HG03066 (cell line): ENCODE results near the gene ASIC4.

Source experiments
- ATAC-seq: cut with Tn5 transposase; IDR thresholded peaks from one replicate; pipeline ENCODE4 v1.9.1; 2021; ENCODE audit warnings: low read depth; ENCODE audit not compliant: unreplicated experiment

ASIC4 gene

DNA sequence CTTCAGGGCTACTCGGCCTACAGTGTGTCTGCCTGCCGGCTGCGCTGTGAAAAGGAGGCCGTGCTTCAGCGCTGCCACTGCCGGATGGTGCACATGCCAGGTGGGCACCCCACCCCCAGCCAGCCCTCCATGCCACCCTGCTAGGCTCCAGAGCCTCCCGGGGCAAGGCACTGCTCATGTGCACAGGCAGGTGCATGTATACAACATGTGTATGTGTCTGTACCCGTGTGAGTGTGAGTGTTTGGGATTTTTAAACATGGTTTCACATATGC is 18.0 kb downstream of the ASIC4 start:
- ATAC-seq = no peak

DNA sequence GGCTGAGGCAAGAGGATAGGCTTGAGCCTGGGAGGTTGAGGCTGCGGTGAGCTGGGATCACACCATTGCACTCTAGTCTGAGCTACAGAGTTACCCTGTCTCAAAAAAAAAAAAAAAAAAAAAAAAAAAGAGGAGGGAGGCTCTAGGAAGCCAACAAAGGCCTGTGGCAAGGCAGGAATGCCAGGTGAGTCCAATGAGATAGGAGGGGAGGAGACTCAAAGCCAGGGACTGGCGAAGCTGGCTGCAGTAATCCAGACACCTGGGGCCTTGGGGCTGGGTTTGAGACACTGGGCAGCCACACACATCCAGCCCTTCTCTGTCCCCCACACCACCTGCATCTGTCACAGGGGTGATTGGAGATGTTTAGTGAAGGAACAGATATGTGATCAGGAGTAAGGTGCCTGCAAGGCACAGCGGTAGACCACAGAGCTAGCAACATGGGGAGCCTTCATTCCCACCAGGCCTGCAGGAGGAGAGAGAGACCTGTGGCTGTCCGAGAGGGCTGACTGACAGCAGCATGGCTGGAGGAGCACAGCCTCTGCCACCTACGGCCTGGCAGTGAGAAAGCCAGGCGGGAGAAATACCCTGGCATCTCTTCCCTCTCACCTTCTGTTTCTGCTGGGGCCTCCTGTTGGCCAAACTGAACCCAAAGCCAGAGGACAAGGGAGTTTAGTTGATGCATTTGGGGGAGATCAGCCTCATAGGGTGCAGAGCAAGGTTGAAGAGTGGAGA is 19.8 kb downstream of the ASIC4 start:
- ATAC-seq = no peak

DNA sequence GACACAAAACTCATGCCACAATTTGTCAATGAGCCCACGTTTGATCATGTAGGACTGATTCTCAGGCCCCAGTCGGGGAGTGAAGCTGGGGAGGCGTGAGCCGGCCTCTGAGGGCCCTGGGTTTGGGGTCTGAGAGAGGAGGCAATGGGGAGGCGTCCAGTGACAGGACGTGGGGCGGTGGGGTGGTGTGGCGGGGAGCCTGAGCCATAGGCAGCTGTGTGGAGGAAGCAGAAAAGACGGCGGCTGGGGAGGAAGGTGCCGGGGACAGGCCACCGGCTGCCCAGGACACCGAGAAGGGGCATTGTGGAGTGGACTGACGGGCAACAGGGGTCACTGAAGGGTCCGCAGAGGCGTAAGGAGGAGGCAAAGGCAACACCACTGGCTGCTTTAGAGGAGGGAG is 22.1 kb downstream of the ASIC4 start:
- no peak for ATAC-seq

DNA sequence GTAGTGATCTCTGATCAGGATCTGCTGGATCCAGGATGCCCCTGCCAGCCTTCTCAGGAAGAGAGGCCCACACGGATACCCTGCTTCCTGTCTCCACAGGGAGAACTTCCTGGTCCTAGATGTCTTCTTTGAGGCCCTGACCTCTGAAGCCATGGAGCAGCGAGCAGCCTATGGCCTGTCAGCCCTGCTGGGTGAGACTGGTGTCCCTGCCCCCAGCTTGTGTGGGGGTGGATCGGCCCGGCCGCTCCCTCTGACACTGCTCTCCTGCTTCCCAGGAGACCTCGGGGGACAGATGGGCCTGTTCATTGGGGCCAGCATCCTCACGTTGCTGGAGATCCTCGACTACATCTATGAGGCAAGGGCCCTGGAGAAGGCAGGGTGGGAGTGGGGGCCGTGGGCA is 22.7 kb downstream of the ASIC4 start:
- no peak for ATAC-seq

DNA sequence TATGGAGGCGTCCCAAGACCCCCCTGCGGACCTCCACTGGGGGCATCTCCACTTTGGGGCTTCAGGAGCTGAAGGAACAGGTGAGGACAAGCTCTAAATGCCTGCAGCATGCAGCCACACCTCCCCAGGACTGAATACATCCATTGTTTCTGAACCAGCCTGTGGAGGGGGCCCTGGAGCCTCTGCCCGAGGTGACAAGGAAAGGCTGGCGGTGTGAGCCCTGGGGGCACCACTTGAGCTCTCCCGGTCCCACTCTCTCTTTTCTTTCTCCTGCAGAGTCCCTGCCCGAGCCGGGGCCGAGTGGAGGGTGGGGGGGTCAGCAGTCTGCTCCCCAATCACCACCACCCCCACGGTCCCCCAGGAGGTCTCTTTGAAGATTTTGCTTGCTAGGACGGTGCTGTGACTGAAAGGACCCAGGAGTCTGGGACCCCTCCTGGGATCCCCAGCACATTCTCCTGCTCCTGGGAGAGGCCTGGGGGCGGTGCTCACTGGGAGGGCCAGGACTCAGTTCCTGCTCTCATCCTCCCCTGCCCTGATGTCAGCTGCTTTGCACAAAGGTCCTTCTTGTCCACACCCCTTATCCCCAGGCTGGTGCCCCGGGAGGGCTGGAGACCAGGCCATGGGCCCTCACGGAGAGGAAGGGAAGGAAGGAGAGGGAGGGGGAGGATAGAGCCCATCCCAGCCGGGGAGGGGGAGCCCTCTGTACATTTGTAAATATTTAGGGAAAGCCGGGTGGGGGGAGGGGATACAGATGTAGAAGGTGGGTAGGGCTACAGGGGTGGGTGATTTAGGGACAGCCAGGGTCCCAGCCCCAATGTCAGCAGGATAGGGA is 23.6 kb downstream of the ASIC4 start:
- ATAC-seq = no peak

DNA sequence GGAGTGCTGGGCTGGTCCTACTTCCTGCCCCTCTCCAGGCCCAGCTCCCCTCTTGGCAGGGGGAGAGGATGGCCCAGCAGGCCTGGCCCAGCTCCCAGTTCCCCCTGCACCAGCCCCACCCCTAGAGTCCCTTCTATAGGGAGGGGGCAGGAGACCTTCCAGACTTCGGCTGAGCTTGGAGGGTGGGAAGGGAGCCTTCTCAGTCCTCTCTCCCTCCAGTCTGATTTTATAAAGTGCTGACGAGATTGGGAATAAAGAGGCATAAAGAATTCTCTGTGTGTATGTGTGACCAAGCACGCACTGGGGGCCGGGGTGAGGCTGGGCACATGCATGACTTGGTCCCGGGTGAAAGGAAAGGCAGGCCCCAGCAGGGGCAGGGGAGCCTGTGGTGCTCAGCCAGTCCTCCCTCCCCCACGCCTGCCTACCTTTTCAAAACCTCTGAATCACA is 24.2 kb downstream of the ASIC4 start:
- ATAC-seq = no peak

DNA sequence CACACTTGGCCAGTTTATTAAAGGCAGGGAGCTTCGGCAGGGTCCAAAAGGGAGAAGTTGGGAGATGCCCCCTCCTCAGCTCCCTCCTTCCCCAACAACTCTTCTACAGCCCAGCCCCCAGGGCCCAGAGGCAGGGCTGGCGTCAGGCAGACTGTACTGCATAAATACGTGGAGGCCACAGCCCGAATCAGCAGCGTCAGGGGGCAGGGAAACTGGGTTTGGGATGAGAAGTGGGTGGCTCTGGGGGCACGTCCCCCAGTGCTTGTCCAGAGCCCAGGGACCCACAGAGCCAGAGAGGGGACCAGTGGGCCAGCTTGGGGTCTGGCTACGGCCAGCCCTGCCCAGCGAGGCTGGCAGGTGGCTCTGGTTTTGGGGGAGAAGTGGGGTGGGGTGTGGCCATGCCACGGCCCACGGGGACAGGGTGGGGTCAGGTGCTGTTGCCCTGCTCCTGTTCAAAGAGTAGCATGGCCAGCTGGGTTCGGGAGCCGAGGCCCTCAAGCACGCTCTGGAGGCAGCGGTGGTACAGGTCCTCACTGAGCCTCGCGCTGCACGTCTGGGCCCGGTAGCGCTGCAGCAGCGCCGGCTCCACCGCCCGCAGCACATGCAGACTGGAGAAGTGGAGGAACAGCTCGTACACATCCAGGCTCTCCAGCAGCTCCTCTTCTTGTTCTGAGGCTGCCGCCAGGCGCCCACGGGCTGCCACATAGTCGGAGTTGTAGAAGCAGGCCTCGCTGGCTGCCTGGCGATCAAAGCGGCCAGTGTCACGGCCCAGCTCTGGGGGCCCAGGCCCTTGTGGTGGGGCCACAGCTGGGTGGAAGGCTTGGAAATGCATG is 24.9 kb downstream of the ASIC4 start:
- no peak for ATAC-seq

DNA sequence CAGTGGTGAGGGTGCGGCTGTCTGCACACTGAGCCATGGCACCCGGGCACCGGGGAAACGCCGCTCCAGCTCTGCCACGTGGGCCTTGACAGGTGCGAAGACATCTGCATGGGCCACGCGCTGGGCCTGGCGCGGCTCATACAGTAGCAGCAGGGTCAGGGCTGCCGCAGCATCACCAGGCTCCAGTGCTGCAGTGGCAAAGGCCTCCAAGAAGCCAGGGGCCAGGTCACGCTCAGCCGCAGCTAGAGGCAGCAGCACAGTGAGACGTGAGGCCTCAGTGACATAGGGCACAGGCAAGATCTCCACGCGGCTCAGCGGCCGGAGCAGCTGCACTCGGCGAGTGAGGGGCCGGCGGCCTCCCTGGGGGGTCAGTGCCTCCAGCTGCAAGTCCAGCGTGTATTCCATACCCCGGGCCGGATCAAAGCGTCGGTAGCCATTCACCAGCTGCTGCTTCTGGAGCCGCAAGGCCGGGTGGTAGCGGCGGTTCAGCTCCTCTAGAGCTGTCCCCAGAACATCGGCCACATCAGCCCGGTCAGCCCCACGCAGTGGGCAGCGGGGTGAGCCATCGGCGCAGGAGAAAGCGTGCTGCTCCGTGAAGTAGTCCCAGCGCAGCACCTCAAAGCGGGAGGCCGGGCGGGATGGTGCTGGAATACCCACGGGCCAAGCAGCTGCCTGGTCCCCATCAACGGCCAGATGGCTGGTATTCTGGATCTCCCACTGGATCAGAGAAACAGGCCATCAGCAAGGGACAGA is 25.8 kb downstream of the ASIC4 start:
- no peak for ATAC-seq

DNA sequence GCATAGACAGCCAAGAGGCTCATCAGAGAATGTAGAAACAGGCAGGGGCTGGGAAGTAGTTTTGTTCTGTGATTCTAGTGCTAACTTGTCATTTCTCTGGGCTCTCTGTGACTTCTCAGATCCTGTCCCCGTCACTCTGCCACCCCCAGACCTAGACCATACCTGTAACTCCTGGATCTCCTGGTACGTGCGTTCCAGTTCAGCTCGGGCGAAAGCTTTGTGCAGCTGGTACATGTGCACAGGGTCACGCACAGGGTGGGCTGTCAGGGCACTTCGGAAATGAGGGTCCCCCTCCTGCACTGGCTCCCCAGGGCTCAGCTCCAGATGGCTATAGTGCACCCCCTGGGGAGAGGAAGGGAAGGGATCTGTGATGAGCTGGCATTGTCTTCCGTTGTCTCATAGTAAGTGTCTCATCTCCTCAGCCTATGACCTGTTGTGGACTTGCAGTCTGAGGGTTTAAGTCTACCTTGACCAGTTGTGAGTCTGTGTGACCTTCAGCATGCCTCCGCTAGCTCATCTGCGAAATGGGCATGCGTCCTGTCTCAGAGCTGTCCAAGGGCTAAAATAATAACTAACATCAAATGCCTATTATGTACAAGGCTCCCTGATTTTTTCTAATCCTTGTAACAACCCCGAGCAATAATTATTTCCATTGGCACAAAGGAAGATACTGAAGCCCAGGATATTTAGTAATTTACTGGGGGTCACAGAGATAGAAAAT is 26.7 kb downstream of the ASIC4 start:
- ATAC-seq = no peak

DNA sequence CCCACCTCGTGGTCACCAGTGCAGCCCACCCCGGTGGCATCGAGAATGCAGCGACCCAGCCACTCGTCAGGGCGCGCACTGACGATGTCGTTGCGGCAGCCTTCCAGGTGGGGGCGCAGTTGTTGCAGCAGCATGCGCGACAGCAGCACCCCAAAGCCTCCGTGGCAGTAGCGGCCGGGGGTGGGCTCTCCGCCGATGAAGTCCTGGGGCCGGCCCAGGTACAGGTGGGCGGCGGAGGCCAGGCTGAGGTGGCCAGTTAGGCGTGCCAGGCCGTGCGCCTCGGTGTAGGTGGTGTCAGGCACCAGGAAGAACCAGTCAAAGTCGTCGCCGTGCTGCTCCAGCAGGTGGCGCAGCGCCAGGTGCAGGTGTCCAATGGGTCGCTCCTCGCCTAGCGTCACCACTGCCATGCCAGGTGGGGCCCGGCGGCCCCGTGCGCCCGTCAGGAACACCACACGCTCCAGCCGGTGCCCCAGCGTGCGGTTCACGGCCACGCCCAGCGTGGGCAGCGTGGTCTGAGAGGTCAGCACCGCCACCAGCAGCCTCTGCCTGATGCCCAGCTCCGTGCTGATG is 27.4 kb downstream of the ASIC4 start:
- peak; percentile 41 for ATAC-seq

DNA sequence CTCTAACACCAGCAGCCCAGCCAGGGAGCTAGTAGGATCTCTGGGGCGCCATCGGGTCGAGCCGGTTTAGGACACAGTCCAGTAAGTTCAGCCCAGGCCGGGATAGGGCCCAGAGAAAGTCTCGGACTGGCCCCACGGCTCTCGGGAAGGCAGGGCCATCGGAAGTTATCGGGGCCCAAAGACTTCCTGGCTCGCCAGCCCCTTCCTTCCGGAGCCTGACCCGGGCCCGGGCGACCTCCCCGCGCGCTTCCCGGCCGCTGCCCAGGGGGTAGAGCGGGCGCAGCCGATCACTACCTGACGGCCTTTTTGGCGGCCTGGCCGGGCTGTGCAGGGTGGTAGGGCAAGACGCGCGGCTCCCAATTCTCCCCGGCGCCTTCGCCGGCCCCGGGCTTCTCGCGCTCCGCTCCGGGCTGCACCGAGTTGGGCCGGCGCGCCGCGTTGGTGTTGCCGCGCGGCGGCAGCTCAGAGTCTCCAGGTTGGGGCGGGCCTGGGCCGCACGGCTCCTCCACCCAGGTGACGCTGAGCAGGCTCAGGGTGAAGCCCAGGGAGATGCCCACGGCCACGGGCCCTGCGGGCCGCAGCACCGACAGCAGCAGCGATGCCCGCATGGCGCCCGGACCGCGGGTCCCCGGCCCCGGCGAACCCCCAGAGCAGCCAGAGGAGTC is 28.8 kb downstream of the ASIC4 start:
- peak; percentile 31 for ATAC-seq

DNA sequence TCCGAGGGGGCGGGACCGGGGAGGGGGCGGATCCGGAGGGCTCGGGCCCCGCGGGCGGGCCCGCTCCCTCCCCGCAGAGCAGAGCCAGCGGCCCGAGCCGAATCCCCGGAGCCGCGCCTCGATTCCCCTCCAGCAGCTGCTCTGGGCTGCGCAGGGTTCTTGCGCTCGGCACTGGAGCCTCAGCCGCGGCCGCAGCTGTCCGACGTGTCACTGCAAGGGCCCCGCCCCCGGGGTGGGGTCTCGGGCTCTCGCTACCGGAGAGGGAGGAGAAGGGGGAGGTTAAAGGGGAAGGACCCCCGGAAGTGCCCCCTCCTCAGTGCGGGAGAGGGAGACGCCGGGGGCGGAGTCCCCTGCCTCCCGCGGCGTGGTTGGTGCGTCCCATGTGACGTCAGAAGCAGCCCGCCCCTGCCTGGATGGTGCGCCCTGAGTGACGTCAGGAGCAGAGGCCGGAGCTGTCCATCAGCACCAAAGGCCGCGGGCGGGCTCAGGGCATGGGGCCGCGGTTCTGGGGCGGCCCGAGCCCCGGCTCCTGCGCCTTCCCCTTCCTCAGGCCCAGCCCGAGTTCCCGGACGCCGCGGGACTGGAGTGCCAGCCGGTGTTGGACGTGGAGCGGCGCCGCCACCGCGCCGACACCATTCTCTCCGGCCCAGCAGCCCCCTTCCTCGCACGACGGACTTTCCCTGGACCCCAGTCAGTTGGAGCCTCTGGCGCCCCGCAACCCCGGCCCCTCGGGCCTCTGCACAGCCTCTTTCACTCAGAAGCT is 29.5 kb downstream of the ASIC4 start, which contains the start of the genes CHPF and TMEM198:
CHPF (minus strand) TSS at position 214 of the 763 bp plus-strand sequence. CDS start 271 bp downstream, outside the sequence.
TMEM198 (plus strand) TSS at position 433 of the 763 bp plus-strand sequence. CDS start 700 bp downstream, outside the sequence.
- ATAC-seq = peak; percentile 75

DNA sequence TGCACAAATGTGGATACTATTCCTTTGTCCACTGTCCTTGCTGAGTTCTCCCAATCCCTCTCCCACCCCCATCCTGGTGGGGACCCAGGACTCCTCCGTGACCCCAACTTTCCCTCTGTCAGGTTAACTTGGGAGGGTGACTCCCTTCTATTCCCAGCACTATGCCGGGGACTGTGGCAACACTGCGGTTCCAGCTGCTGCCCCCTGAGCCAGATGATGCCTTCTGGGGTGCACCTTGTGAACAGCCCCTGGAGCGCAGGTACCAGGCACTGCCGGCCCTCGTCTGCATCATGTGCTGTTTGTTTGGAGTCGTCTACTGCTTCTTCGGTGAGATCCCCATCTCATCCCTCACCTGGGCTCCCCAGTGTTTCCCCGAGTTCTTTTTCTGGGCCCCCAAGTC is 30.3 kb downstream of the ASIC4 start:
- ATAC-seq = no peak

DNA sequence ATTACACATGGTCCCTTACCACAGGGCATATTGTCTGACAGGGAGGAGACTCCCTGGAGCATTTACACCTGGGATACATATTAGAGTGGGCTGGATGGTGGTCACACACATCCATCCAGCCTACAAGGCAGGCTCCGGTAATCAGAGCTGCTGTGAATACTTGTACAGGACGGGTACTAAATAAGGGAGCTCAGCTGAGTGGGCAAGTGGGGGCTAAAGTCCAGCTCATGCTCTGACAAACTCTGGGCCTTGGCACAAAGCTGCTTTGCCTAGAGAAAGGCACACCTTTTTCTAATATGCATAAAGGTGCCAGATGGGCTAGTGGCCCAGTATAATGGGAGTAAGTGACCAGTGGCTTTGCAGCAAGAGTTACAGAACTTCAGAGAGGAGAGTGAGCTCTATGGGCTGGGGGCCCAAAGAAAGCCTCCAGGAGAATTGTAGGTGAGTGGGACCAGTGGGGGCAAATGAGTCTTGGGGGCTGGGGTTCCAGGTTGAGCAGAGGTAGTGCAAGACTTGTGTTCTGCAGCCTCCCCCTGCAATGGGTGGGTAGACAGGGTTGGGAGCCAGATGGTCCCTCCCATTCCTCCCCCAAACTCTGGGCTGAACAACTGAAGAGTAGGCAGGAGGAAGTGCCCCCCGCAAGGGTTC is 31.1 kb downstream of the ASIC4 start:
- ATAC-seq = no peak

DNA sequence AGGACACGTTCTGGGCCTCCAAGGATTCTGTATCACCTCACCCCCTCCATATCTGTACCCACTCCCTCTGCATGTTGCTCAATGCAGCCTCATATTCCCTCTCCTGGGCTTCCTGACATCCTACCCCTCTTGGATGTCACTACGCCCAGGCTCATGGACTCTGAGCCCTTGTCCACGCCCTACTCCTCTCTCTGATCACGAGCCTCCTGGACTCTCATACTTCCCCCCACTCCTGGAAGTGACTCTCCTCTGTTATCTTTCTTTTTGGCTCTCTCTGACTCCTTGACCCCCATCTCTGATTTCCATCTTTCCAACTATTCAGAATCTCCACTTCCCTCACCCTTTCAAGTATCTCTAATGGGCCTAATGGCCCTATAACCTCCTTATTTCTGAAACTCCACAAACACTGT is 31.7 kb downstream of the ASIC4 start:
- no peak for ATAC-seq

DNA sequence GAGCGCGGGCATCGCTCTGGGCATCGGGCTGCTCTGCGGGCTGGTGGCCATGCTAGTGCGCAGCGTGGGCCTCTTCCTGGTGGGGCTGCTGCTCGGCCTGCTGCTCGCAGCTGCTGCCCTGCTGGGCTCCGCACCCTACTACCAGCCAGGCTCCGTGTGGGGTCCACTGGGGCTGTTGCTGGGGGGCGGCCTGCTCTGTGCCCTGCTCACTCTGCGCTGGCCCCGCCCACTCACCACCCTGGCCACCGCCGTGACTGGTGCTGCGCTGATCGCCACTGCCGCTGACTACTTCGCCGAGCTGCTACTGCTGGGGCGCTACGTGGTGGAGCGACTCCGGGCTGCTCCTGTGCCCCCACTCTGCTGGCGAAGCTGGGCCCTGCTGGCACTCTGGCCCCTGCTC is 33.3 kb downstream of the ASIC4 start:
- no peak for ATAC-seq

DNA sequence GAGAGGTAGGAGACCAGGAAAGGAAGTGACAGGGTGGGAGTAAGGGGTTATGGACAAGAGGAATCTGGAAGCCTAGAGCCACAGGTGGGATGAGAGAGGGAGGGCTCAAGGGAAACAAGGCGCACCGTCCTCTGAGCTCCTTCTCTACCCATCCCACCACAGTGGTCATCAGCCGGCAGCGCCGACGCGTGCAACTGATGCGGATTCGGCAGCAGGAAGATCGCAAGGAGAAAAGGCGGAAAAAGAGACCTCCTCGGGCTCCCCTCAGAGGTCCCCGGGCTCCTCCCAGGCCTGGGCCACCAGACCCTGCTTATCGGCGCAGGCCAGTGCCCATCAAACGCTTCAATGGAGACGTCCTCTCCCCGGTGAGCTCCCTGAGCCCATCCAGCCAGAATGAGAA is 34.7 kb downstream of the ASIC4 start:
- no peak for ATAC-seq

DNA sequence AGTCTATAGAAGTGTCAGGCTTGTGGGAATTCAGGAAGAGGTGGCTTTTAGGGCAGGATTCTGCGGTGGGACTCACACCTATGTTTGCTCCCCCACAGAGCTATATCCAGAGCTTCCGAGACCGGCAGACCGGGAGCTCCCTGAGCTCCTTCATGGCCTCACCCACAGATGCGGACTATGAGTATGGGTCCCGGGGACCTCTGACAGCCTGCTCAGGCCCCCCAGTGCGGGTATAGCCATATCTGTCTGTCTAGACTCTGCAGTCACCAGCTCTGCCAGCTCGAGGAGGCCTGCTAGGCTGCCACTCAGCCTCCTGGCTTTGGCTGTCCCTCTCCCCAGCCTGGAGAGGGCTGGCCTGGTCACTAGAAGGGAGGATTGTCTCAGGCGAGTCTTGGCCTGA is 35.3 kb downstream of the ASIC4 start:
- ATAC-seq = no peak
